GM12865 (cell line): ENCODE results near the gene AKT2.

ENCODE experiments used
- DNase-seq: peaks from one replicate; pipeline ENCODE4 v3.0.0; 2010; ENCODE audit warnings: low read depth
- H3K4me3 ChIP-seq: 2 replicates; pipeline ENCODE4 v1.5.1; 2011; ENCODE audit warnings: mild to moderate bottlenecking, low read depth, low read length, control low read depth
- CTCF ChIP-seq: IDR thresholded peaks from 2 replicates; pipeline ENCODE4 v1.5.1; 2011; ENCODE audit warnings: low read length, control low read depth, low read depth, inconsistent platforms; ENCODE audit not compliant: insufficient read depth; ENCODE audit errors: missing control alignments

AKT2 gene

GRCh38 chr19:40274585-40275544, 10.3 kb downstream of the AKT2 start:
- DNase-seq = peak; percentile 47
- TF ChIP-seq CTCF = no peak
- peak overlapping the region; percentile 1 for H3K4me3 ChIP-seq

DNA sequence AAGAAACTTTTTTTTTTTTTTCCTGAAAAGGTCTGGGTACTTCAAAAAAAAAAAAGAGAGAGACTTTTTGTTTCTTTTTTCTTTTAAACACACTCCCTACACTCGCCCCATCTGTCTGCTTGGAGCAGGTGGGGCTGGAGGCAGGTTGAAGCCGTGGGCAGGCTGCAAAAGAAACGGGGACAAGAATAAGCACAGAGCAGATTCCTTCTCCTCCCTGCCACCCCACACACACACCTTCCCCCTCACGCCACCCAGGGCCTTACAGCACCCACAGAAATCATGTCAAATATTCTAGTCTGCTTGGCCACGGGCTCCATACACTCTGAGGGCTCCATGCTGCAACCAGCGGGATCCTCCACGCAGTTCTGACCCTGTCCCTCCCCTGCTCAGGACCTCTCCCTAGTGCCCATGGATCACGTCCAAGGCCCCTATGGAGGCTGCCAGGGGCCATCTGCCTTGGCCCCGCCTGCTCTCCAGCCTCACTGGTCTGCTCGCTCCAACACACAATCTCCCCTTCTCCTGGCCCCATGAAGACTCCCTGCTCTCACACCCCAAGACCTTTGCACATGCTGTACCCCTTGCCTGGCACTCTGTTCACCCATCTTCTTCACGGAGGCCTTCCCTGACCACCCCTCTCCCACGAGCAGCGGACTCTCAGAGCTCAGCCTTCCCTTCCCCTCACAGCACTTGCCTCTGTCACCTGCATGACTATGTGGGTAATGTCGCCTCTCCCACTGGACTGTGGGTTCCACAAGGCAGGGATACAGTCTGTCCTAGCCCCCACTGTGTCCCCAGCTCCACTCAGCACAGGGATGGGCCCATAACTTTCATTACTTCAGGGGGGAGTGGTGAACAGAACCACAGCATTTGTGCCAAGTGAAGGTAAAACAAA, 11.4 kb downstream of the AKT2 start:
- DNase-seq = no peak
- no peak for TF ChIP-seq CTCF
- H3K4me3 ChIP-seq = no peak overlapping the region

GRCh38 chr19:40272261-40272660, 12.9 kb downstream of the AKT2 start:
- no peak for TF ChIP-seq CTCF
- no peak for DNase-seq
- H3K4me3 ChIP-seq = no peak overlapping the region

- no peak for TF ChIP-seq CTCF
- H3K4me3 ChIP-seq = no peak overlapping the region
- no peak for DNase-seq
Observed at GRCh38 chr19:40271706-40272105, 13.4 kb downstream of the AKT2 start.

DNA sequence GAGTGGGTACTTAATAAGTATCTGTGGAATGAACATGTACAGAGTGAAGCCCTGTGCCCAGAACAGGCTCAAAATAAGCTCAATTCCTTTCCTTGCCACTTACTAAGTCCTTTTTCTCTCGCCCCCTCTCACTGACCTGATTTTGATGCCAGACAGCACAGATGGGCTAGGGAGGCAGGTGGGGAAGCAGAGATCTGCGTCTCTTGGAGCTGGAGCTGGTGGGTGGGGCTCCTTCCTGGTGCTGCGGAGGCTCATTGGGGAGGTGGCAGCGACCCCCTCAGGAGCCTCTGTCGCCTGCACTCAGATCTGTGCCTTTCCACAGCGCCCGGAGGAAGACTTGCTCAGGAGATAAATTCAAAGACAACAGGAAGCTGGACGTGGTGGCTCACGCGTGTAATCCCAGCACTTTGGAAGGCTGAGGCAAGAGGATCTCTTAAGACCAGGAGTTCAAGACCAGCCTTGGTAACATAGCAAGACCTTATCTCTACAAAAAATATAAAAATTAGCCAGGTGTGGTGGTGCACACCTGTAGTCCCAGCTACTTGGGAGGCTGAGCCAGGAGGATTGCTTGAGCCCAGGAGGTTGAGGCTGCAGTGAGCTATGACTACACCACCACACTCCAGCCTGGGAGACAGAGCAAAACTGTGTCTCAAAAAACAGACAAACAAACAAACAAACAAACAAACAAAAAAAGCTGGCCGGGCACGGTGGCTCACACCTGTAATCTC, 14.6 kb downstream of the AKT2 start:
- no peak overlapping the region for H3K4me3 ChIP-seq
- TF ChIP-seq CTCF = no peak
- no peak for DNase-seq

- TF ChIP-seq CTCF = no peak
- no peak for DNase-seq
Observed at GRCh38 chr19:40269216-40269940, 15.8 kb downstream of the AKT2 start.

More at GRCh38 chr19:40269216-40269940, 15.8 kb downstream of the AKT2 start:
- no peak overlapping the region for H3K4me3 ChIP-seq
